Measurements from ENCODE around the gene GH1.

The GH1 gene

DNA sequence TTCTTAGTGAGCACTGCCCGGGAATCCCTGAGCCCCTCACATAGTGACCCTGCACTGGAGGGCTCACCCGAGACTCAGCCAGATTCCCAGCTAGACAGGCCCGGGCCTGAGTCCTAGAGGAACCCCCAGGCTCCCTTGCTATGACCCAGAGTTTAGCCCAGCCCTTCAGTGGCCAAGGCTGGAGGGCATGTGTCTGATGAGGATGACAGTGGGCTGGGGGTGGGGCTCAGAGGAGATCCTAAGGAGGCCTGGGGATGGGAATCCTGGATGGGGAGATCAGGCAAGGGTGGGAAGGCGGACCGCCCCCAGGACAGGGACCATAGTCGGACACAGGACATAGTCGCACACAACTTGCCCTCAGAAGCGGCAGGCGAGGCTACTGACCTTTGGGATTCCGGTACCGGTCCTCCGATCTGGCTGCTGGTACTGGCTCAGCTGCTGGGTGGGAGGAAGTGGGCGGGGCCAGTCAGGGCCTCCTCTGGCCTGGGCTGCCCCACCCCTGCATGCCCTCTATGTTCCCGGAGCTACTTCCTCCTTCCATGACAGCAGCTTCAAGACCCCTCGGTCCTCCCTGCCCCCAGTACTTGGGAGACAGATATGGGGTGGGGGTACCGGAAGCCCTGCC, 12.4 kb upstream of the GH1 start:
- peaks cover 20% of the 10 kb centered on the region for H3K4me1 Mint-ChIP-seq
- no peak for TF ChIP-seq CTCF (IDR thresholded peaks at IDR 0.05)
- no peak overlapping the region for H3K4me3 Mint-ChIP-seq
- DNase-seq, result peak; percentile 50
- H3K9me3 Mint-ChIP-seq, result no peaks in the 10 kb centered on the region
- H3K36me3 Mint-ChIP-seq (ENCODE audit: low read depth), result no peaks in the 10 kb centered on the region
- peaks cover 11% of the 10 kb centered on the region for H3K27me3 Mint-ChIP-seq (ENCODE audit: low read depth, poor library complexity)
- peak overlapping the region; percentile 71 for H3K27ac Mint-ChIP-seq

DNA sequence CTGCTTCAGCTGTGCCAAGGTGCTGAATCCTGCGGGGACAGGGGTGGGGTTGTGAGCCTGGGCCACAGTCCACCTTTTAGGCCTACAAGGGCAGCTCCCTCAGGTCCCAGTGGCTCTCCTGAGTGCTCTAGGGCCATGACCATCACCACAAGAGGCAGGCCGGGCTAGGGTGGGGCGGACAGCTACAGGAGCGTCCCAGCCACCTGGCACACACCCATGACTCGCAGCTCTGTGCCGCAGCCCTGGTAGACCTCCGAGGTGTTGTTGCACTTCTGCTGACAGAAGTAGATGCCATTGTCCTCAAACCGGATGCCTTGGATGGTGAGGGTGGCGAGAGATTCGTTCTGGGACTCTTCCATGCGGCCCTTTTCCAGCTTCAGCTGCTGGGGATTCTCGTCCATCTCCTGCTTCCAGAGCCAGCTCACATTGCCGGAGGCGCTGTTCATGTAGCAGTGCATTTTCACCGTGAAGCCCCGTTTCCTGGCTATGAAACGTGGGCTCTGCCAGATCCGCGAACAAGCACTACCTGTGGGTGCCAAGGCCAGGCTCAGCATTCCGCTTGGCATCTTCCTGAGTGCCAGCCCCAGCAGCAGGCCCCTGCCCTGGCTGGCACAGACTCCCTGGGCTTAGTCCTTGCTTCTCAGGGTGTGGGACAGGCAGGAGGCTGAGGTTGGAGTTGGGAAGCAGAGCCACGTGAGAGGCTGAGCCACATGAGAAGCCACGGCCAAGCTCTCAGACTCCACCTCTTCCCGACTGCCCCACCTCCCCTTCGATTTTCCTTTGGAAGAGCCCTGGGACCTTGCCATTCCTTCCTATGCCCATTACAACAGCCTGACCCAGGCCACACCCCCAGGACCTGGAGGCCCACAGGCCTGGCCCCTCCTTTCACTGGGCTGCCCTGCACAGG, 11.5 kb upstream of the GH1 start:
- TF ChIP-seq CTCF (IDR thresholded peaks at IDR 0.05), result no peak

DNA sequence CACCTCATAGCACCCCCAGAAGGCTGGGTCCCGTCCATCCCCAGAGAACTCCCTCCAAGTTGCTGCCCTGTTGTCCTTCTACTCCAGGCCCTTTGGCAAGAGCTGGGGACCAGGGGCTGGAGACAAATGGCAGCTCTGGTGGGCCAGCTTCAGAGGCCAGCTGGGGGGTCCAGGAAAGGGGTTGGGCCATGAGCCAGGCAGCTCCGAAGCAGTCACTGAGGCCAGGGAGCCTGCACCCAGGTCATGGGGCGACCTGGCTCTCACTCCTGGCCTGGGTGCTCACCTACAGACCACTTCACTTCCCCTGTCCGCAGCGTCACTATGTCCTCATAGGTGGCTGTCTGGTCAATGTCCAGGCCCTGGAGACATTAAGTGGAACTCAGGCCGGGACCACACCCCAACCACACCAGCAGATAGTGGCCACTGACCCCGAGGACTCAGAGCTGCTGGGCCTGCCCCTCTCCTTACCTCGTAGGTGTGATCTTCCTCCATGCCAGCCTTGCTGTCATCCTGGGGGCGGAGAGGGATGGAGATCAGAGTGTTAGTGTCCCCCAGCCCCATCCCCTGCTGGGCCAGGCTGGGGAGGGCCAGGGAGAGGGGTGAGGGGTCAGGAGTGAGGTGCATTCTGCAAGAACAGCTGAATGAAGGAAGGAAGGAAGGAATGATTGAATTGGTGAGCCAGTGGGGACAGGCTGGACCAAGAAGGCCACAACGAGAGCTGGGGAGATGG, 10.5 kb upstream of the GH1 start:
- H3K9me3 Mint-ChIP-seq, result no peaks in the 10 kb centered on the region
- peaks cover 2% of the 10 kb centered on the region for H3K27me3 Mint-ChIP-seq (ENCODE audit: low read depth, poor library complexity)
- no peak for TF ChIP-seq CTCF (IDR thresholded peaks at IDR 0.05)

More for the DNA sequence above, 11.5 kb upstream of the GH1 start:
- no peak for DNase-seq
- H3K4me1 Mint-ChIP-seq, result peaks cover 20% of the 10 kb centered on the region
- H3K36me3 Mint-ChIP-seq (ENCODE audit: low read depth), result no peaks in the 10 kb centered on the region
- peaks cover 5% of the 10 kb centered on the region for H3K27me3 Mint-ChIP-seq (ENCODE audit: low read depth, poor library complexity)
- peak overlapping the region; percentile 71 for H3K27ac Mint-ChIP-seq
- no peaks in the 10 kb centered on the region for H3K9me3 Mint-ChIP-seq
- no peak overlapping the region for H3K4me3 Mint-ChIP-seq

DNA sequence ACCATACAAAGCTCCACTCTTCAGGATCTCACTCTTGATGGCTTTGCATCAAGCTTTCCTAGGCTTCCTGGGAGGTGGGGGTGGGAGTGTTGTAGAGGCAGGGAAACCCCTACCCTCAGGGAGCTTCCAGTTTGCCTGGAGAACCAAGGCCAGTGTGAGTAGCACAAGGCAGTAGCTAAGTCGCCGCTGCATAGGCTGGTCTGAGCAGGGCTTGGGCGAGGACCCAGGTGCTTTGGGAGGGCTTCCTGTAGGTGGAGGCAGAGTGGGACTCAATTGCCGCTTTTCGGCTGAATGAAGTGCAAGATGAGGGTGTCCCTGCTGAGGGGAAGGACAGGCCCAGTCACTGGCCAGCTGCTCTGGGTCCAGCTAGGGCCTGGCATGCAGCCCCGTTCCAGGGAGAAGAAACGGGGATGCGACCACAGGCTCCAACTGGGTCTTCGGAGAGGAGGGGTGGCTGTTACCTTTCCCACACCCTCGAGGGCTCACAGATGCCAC, 9.6 kb upstream of the GH1 start:
- H3K36me3 Mint-ChIP-seq (ENCODE audit: low read depth), result no peaks in the 10 kb centered on the region
- no peak overlapping the region for H3K27ac Mint-ChIP-seq
- H3K4me3 Mint-ChIP-seq, result no peak overlapping the region
- no peak for DNase-seq
- H3K9me3 Mint-ChIP-seq, result no peaks in the 10 kb centered on the region
- no peak for TF ChIP-seq CTCF (IDR thresholded peaks at IDR 0.05)
- peaks cover 20% of the 10 kb centered on the region for H3K4me1 Mint-ChIP-seq
- no peaks in the 10 kb centered on the region for H3K27me3 Mint-ChIP-seq (ENCODE audit: low read depth, poor library complexity)

More for the DNA sequence above, 10.5 kb upstream of the GH1 start:
- Mint-ChIP-seq H3K4me3 (no peak overlapping the region), H3K27ac (no peak overlapping the region), H3K4me1 (peaks cover 20% of the 10 kb centered on the region), H3K36me3 (ENCODE audit: low read depth) (no peaks in the 10 kb centered on the region)
- no peak for DNase-seq

- Mint-ChIP-seq H3K4me1 (peaks cover 18% of the 10 kb centered on the region), H3K36me3 (ENCODE audit: low read depth) (no peaks in the 10 kb centered on the region), H3K27me3 (ENCODE audit: low read depth, poor library complexity) (peaks cover 2% of the 10 kb centered on the region), H3K4me3 (no peak overlapping the region), H3K27ac (no peak overlapping the region), H3K9me3 (no peaks in the 10 kb centered on the region)
- no peak for TF ChIP-seq CTCF (IDR thresholded peaks at IDR 0.05)
- DNase-seq, result no peak
These were observed 9.0 kb upstream of the GH1 start for GRCh38 chr17:63927464-63928171.
